Ramos (cell line): ENCODE results near the gene BPIFB4.

ENCODE experiments used
- in situ Hi-C: fragments of 300-500 bp; cut with MboI; formaldehyde crosslinking; loops from one replicate; pipeline ENCODE4 v1.14.3; 2022; ENCODE audit warnings: low sequenced_read_pairs; ENCODE audit not compliant: unreplicated experiment

BPIFB4 gene

DNA sequence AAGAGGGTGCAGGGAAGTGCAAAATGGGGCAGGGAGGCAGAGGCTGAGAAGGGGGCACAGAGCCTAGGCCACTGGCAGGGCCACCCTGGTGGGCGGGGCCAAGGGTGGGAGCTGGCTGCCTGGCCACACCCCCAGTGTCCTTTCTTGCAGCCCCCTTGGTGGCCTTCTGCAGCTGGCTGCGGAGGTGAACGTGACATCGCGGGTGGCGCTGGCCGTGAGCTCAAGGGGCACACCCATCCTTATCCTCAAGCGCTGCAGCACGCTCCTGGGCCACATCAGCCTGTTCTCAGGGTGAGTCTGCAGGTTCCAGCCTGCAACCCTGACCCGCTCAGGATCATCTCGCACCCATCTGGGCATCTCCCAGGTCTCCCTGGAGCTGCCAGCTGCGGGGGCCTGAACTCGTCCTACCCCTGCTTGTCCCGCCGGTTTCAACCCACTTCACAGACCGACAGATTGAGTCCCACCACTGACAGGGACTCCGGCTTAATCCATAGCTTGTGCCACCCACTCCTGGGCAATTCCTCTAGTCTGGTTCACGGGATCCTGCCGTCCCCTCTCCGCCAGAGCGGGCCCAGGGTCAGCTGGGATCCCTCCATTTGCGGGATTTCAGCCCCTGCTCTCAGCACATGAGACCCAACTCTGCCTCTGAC, 19.6 kb upstream of the BPIFB4 start:
- in situ Hi-C loops, result no loop called here

DNA sequence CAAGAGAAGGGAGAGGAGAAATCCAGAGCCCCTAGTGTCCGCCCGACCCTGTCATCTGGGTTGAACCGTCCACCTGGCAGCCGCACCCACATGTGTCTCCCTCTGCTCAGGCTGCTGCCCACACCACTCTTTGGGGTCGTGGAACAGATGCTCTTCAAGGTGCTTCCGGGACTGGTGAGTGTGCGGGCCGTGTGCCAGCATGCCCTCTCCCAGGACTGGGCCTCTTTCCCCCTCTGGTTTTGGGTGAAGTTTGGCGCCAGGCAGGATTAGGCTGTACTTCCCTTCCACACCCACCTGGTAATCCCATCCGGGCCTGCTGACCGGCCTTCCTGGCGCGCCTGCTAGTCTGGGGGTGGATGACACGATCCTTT, 17.8 kb upstream of the BPIFB4 start:
- in situ Hi-C loops, result no loop called here

DNA sequence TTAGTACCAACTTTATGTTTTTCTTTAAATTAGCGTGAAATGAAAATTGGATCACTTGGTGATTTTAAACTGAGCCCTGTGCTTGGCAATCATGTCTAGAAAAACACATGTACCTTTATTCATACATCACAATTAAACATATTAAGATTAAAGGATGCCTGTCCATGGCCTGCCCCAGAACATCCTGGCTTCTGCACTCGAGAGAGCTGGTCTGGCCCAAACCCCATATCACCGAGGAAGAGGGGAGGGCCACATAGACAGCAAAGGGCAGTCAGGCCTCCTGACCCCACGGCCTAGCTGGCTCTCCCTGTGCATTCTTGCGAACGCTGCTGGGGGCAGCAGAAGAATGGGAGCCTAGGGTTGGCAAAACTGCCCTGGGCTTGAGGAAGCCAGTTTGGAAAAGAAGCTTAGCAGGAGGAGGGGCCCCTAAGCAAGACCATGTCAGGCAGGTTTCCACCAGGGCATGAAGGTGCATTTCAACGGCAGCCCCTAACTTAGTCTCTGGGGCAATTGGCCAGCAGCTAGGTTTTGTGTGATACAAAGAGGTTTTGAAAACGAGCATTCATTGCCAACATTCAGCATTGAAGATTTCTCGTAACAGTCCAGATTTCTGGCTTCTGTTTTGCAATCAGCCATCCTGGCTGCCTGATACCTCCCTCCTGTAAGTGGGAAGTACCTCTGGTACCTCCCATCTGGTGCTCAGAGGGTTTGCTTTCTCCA, 17.2 kb upstream of the BPIFB4 start:
- in situ Hi-C loops, result no loop called here

GRCh38 chr20:33062825-33063149, 16.7 kb upstream of the BPIFB4 start:
- in situ Hi-C loops, result no loop called here

- in situ Hi-C loops, result no loop called here
Measured at GRCh38 chr20:33063271-33063670, 16.2 kb upstream of the BPIFB4 start.

- in situ Hi-C loops, result no loop called here
Measured at GRCh38 chr20:33064572-33065287, 14.7 kb upstream of the BPIFB4 start.

DNA sequence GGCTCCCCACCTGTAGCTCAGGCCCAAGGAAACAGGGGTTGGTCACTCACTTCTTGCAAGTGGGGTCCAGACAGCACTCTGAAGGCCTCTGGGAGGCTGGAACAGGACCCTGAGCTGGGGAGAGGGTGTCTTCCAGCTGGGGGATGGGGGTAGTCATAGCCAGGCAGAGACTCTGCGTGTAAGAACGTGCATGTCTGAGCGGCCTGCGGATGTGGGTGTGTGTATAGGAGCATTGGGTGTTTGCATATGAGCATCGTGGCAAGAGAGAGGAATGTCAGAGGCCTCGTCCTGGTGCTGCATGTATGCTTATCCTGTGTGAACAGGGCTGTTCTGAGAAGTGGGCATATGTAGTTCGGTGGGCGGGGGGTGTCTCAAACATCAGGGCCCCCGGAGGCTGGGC, 13.7 kb upstream of the BPIFB4 start:
- in situ Hi-C loops, result no loop called here

DNA sequence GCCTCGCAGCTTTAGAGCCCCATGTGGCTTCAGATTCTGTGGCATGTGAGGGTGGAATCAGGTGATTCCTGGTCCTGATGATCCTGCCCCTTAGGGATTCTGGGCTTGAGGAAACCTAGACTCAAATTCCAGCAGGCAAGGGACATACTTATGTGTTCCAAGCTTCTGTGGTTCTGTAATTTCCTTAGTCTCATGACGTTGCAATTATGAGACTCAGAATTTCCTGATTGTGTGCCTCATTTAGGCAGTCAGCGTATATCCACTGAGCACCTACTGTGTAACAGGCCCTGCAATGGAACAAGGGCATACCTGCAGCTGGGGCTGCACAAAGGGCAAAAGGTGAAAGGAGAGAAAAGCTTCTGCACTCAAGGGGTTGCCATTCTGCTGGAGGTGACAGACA, 11.6 kb upstream of the BPIFB4 start:
- in situ Hi-C loops, result no loop called here

DNA sequence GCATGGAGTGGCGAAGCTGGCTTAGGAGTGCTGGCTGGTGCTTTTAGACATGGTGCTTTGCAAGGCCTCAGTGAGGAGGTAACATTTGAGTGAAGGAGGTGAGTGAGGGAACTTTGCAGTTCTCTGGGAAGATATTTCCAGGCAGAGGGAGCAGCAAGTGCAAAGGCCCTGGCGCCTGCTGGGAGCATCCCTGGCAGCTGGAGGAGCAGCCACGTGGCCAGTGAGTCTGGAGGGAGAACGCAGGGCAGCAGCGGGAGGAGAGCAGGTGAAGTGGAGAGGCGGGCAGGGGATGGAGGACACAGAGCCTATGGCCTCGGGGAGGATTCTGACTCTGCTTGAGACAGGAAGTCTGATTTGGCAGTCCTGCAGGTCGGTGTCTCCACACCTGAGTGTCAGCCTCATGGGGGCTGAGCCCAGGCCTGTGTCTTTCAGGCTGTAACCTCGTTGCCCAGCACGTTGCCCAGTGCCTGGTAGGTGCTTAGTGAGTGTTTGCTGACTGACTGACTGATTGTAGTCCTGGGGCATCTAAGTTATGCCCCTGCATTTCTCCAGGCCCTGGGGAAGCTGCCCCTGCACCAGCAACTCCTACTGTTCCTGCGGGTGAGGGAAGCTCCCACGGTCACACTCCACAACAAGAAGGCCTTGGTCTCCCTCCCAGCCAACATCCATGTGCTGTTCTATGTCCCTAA, 11.0 kb upstream of the BPIFB4 start:
- in situ Hi-C loops, result no loop called here

- in situ Hi-C loops, result no loop called here
Measured at GRCh38 chr20:33069673-33070072, 9.8 kb upstream of the BPIFB4 start.

- in situ Hi-C loops, result no loop called here
Measured at GRCh38 chr20:33070111-33071053, 9.1 kb upstream of the BPIFB4 start.

DNA sequence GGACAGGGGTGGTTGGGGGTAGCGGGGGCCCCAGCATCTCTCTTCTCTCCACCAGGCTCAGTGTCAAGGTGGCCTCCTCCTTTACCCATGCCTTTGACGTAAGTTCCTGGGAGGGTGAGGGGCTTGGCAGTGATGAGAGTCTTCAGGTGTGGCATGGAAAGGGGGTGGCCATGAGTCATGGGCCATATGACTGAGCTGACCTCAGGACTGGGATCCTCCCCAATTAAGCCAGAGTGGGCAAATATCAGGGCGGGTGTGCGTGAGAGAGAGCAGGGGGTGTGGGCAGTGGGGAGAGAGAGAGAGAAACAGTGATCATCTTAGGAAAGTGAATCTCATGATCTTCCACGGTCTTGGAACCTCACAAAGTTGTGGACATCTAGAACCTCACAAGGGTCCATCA, 8.2 kb upstream of the BPIFB4 start:
- in situ Hi-C loops, result no loop called here

DNA sequence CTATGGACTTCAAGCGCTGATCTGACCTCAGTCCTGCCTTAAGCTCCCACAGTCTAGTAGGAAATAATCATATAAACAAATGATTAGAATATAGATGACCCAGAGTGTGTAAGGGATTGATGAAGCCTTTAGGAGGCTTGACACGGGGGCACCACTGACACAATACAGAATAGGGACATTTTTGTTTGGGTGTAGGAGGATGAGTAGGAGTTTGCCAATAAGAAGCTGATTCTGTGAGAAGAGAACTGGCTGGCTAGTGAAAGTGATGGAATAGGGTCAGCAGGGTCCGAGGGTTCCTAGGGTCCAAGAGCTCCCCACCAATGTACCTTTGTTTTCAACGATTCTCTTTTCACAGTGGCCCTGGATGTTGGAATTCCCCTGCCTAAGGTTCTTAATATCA, 7.1 kb upstream of the BPIFB4 start:
- in situ Hi-C loops, result no loop called here

- in situ Hi-C loops, result no loop called here
Measured at GRCh38 chr20:33072813-33073212, 6.6 kb upstream of the BPIFB4 start.

GRCh38 chr20:33074675-33075074, 4.8 kb upstream of the BPIFB4 start:
- in situ Hi-C loops, result no loop called here

GRCh38 chr20:33075281-33075680, 4.2 kb upstream of the BPIFB4 start:
- in situ Hi-C loops, result no loop called here

DNA sequence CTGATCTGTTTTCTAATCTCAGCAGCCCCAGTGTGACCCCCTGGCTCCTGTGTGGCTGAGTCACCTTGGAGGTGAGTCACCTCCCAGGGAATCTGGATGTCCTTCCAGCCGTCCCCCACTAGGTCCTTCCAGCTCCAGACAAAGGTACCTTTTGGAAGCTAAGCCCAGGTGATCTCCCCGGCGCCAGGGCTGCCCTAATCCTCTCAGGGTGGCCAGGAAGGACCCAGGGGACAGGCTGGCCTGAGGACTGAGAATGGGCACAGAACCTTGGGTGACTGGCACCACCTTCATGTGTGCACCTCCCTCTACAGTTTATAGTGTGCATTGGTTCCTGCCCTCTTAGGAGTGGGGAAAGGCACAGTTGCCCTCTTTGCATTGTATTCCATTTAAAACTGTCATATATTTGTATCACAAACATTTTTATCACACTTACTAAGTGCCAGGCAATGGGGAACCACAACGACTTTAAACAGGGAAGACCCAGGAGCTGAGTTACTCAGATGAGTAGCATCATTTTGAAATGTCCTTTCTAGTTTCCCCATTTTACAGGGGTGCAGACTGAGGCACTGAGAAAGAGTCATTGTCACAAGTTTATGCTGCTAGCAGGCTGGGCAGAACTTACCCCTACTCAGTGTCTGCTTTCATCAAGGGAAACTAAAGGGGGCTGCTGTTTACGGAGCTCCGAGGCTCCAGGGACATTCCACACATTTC, 2.6 kb upstream of the BPIFB4 start:
- in situ Hi-C loops, result no loop called here

- in situ Hi-C loops, result no loop called here
Measured at GRCh38 chr20:33081411-33082154, 2.1 kb downstream of the BPIFB4 start.

GRCh38 chr20:33082546-33082945, 3.1 kb downstream of the BPIFB4 start:
- in situ Hi-C loops, result no loop called here
